Effector memory CD8-positive, alpha-beta T cell (primary cell): ENCODE data around the gene MRE11.
A peak's percentile ranks its signal among the peaks of the same experiment; 100 is the strongest.
"Not testable (repeated sequence)": the region's sequence is repeated elsewhere in the genome, so short reads cannot be mapped to it uniquely, and the experiment has no call there.

Experiments
- ATAC-seq: fragments of 150-1000 bp; cut with Tn5 transposase; replicated peaks from 2 replicates; pipeline ENCODE4 v1.10.0; 2021; ENCODE audit warnings: mild to moderate bottlenecking, moderate library complexity
- DNase-seq, 3 experiments: peaks; one replicate each; pipeline ENCODE4 v3.0.0; 2021
- H3K27ac Mint-ChIP-seq, 2 donors: one replicate each; pipeline ENCODE4 v1.8.0; 2022; ENCODE audit warnings: mild to moderate bottlenecking in 2 of 2, mixed read lengths in 2 of 2, moderate library complexity in 2 of 2
- H3K27me3 Mint-ChIP-seq, 2 donors: one replicate each; pipeline ENCODE4 v1.8.0; 2022; ENCODE audit warnings: mixed read lengths in 2 of 2
- H3K36me3 Mint-ChIP-seq: one replicate; pipeline ENCODE4 v1.8.0; 2022; ENCODE audit warnings: mild to moderate bottlenecking, moderate library complexity, mixed read lengths; ENCODE audit not compliant: insufficient read depth
- H3K4me1 Mint-ChIP-seq, 2 donors: one replicate each; pipeline ENCODE4 v1.8.0; 2022; ENCODE audit warnings: low read depth in 2 of 2, mixed read lengths in 2 of 2
- H3K4me3 Mint-ChIP-seq, 2 donors: one replicate each; pipeline ENCODE4 v1.8.0; 2022; ENCODE audit warnings: mild to moderate bottlenecking in 2 of 2, mixed read lengths in 2 of 2, moderate library complexity in 2 of 2
- H3K9me3 Mint-ChIP-seq, 2 donors: one replicate each; pipeline ENCODE4 v1.8.0; 2022; ENCODE audit warnings: mixed read lengths in 2 of 2

Gene MRE11

GRCh38 chr11:94519478-94520084 lies 25.9 kb upstream of the MRE11 start:
- Mint-ChIP-seq H3K36me3 (no peaks in the 10 kb centered on the region), H3K4me1 (no peaks in the 10 kb centered on the region), H3K4me3 (no peak overlapping the region), H3K9me3 (no peaks in the 10 kb centered on the region), H3K27ac (no peak overlapping the region), H3K27me3 (peaks cover 7 to 16% of the 10 kb centered on the region in 2 donors)
- ATAC-seq (peak; percentile 43), DNase-seq (no peak)

GRCh38 chr11:94518300-94518699 lies 24.7 kb upstream of the MRE11 start:
- Mint-ChIP-seq H3K4me3 (no peak overlapping the region), H3K9me3 (no peaks in the 10 kb centered on the region), H3K27me3 (peaks cover 7% of the 10 kb centered on the region in 2 donors), H3K4me1 (peaks cover 0 to under 1% of the 10 kb centered on the region in 2 donors), H3K36me3 (no peaks in the 10 kb centered on the region), H3K27ac (no peak overlapping the region)
- DNase-seq = no peak
- no peak for ATAC-seq

GRCh38 chr11:94516725-94517124 lies 23.1 kb upstream of the MRE11 start:
- Mint-ChIP-seq H3K4me1 (peaks cover 12 to 14% of the 10 kb centered on the region in 2 donors), H3K36me3 (peaks cover 7% of the 10 kb centered on the region), H3K27ac (no peak overlapping the region), H3K9me3 (no peaks in the 10 kb centered on the region), H3K27me3 (peaks cover 0 to 7% of the 10 kb centered on the region in 2 donors), H3K4me3 (no peak overlapping the region)
- ATAC-seq (no peak), DNase-seq (no peak)

- Mint-ChIP-seq H3K4me1 (peaks cover 12 to 15% of the 10 kb centered on the region in 2 donors), H3K9me3 (no peaks in the 10 kb centered on the region), H3K4me3 (no peak overlapping the region), H3K27ac (no peak overlapping the region), H3K27me3 (peaks cover 0 to 7% of the 10 kb centered on the region in 2 donors), H3K36me3 (peaks cover 7% of the 10 kb centered on the region)
- DNase-seq = no peak
- no peak for ATAC-seq
Measured at GRCh38 chr11:94515398-94515797, 21.8 kb upstream of the MRE11 start.

GRCh38 chr11:94513091-94513490 lies 19.4 kb upstream of the MRE11 start:
- Mint-ChIP-seq H3K4me3 (peak overlapping the region; percentile 80 to 85), H3K27ac (peak overlapping the region in 1 of 2 donors; percentile 57), H3K27me3 (peaks cover 10 to 14% of the 10 kb centered on the region in 2 donors), H3K4me1 (peaks cover 12 to 15% of the 10 kb centered on the region in 2 donors), H3K9me3 (no peaks in the 10 kb centered on the region), H3K36me3 (peaks cover 7% of the 10 kb centered on the region)
- ATAC-seq (peak; percentile 29), DNase-seq (no peak)

GRCh38 chr11:94511932-94512781 lies 18.5 kb upstream of the MRE11 start, which contains the start of gene C11orf97:
TSS of gene C11orf97 (plus strand) at chr11:94512461. CDS start at chr11:94512529, 68 bp downstream.
- ATAC-seq (peak; percentile 88), DNase-seq (peak; percentile 38 to 47 (median 46))
- Mint-ChIP-seq H3K4me3 (peak within 1 kb of the TSS; percentile 80 to 85), H3K27ac (peak within 1 kb of the TSS; percentile 57 to 86), H3K9me3 (no peaks in the 10 kb centered on the region), H3K27me3 (peaks cover 14 to 18% of the 10 kb centered on the region in 2 donors), H3K36me3 (peaks cover 7% of the 10 kb centered on the region), H3K4me1 (peaks cover 12 to 15% of the 10 kb centered on the region in 2 donors)

- H3K4me3 Mint-ChIP-seq = no peak overlapping the region
- H3K4me1 Mint-ChIP-seq = peaks cover 7 to 8% of the 10 kb centered on the region in 2 donors
- no peak for ATAC-seq
- no peaks in the 10 kb centered on the region for H3K9me3 Mint-ChIP-seq
- H3K27me3 Mint-ChIP-seq = peaks cover 7 to 18% of the 10 kb centered on the region in 2 donors
- H3K27ac Mint-ChIP-seq = no peak overlapping the region
- no peak for DNase-seq
- H3K36me3 Mint-ChIP-seq = peaks cover 17% of the 10 kb centered on the region
Measured at GRCh38 chr11:94507485-94507884, 13.8 kb upstream of the MRE11 start.

- not testable (repeated sequence) for H3K36me3 Mint-ChIP-seq, H3K9me3 Mint-ChIP-seq, H3K4me1 Mint-ChIP-seq, H3K27ac Mint-ChIP-seq, DNase-seq, ATAC-seq, H3K4me3 Mint-ChIP-seq
- H3K27me3 Mint-ChIP-seq = peaks cover 7 to 18% of the 10 kb centered on the region in 2 donors
Measured at GRCh38 chr11:94506513-94506912, 12.9 kb upstream of the MRE11 start.

- ATAC-seq (peak; percentile 74), DNase-seq (peak; percentile 9 to 23 (median 22))
- H3K4me1 Mint-ChIP-seq = no peaks in the 10 kb centered on the region
Measured at GRCh38 chr11:94504689-94505293, 11.1 kb upstream of the MRE11 start.

GRCh38 chr11:94501522-94501921 lies 7.9 kb upstream of the MRE11 start:
- no peak overlapping the region for H3K27ac Mint-ChIP-seq

More at GRCh38 chr11:94504689-94505293, 11.1 kb upstream of the MRE11 start:
- H3K36me3 Mint-ChIP-seq = peaks cover 23% of the 10 kb centered on the region
- H3K27ac Mint-ChIP-seq = no peak overlapping the region
- no peaks in the 10 kb centered on the region for H3K9me3 Mint-ChIP-seq
- peaks cover 7 to 18% of the 10 kb centered on the region in 2 donors for H3K27me3 Mint-ChIP-seq
- H3K4me3 Mint-ChIP-seq = no peak overlapping the region

GRCh38 chr11:94500181-94500580 lies 6.5 kb upstream of the MRE11 start:
- Mint-ChIP-seq H3K4me1 (peaks cover 2 to 16% of the 10 kb centered on the region in 2 donors), H3K9me3 (no peaks in the 10 kb centered on the region), H3K4me3 (no peak overlapping the region), H3K36me3 (peaks cover 59% of the 10 kb centered on the region), H3K27me3 (no peaks in the 10 kb centered on the region), H3K27ac (no peak overlapping the region)
- DNase-seq (no peak), ATAC-seq (no peak)

More at GRCh38 chr11:94501522-94501921, 7.9 kb upstream of the MRE11 start:
- no peak for ATAC-seq
- peaks cover 55% of the 10 kb centered on the region for H3K36me3 Mint-ChIP-seq
- no peaks in the 10 kb centered on the region for H3K27me3 Mint-ChIP-seq
- no peak overlapping the region for H3K4me3 Mint-ChIP-seq
- no peaks in the 10 kb centered on the region for H3K9me3 Mint-ChIP-seq
- DNase-seq = no peak
- H3K4me1 Mint-ChIP-seq = peaks cover 0 to 9% of the 10 kb centered on the region in 2 donors

GRCh38 chr11:94494126-94494680 lies 559 bp upstream of the MRE11 start:
- peak overlapping the region; percentile 95 to 98 for H3K4me3 Mint-ChIP-seq
- H3K27me3 Mint-ChIP-seq = no peaks in the 10 kb centered on the region
- peaks cover 22 to 42% of the 10 kb centered on the region in 2 donors for H3K4me1 Mint-ChIP-seq
- H3K9me3 Mint-ChIP-seq = no peaks in the 10 kb centered on the region
- peak; percentile 59 for ATAC-seq
- peaks cover 45% of the 10 kb centered on the region for H3K36me3 Mint-ChIP-seq
- peak overlapping the region; percentile 98 for H3K27ac Mint-ChIP-seq
- no peak for DNase-seq

- DNase-seq = no peak
- Mint-ChIP-seq H3K9me3 (no peaks in the 10 kb centered on the region), H3K27me3 (no peaks in the 10 kb centered on the region), H3K27ac (peak overlapping the region in 1 of 2 donors; percentile 52), H3K4me3 (no peak overlapping the region), H3K36me3 (peaks cover 59% of the 10 kb centered on the region), H3K4me1 (peaks cover 5 to 6% of the 10 kb centered on the region in 2 donors)
- no peak for ATAC-seq
Measured at GRCh38 chr11:94486068-94486467, 7.6 kb downstream of the MRE11 start.
